ENCODE results near the gene TTLL9.

DNA sequence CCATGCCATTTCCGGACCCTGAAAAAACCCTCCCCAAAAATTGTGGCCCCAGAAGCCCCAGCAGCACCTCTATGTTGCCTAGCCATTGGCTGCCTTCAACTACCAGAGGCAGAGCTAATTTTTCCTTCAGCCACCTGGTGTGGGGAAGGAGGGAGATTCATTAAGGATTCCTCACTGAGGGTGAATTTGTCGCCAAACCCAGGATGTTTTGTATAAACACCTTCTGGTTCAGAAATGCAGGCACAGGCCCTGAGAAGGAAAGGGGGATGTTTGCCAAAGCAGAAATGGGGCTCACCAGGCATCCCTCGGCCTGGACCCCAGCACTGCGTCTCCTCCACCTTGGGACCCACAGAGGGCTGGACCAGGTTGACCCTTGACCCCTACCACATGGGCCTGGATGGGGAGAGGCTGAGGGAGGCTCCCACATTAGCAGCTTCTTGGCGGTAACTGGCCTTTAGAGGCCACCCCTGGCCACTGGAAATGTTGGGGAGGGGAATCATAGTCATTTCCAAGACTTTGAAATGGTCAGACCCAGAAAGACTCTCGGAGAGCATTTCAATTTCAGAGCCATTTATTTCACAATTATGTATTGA is 83.2 kb downstream of the TTLL9 start:
- TF ChIP-seq, protein P1, sequence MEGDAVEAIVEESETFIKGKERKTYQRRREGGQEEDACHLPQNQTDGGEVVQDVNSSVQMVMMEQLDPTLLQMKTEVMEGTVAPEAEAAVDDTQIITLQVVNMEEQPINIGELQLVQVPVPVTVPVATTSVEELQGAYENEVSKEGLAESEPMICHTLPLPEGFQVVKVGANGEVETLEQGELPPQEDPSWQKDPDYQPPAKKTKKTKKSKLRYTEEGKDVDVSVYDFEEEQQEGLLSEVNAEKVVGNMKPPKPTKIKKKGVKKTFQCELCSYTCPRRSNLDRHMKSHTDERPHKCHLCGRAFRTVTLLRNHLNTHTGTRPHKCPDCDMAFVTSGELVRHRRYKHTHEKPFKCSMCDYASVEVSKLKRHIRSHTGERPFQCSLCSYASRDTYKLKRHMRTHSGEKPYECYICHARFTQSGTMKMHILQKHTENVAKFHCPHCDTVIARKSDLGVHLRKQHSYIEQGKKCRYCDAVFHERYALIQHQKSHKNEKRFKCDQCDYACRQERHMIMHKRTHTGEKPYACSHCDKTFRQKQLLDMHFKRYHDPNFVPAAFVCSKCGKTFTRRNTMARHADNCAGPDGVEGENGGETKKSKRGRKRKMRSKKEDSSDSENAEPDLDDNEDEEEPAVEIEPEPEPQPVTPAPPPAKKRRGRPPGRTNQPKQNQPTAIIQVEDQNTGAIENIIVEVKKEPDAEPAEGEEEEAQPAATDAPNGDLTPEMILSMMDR (IDR thresholded peaks at IDR 0.05; ENCODE audit: insufficient read depth, low read length), result no peak
- TF ChIP-seq POLR2AphosphoS5 (IDR thresholded peaks at IDR 0.05; ENCODE audit: low read depth), result no peak
- TF ChIP-seq, protein P2, sequence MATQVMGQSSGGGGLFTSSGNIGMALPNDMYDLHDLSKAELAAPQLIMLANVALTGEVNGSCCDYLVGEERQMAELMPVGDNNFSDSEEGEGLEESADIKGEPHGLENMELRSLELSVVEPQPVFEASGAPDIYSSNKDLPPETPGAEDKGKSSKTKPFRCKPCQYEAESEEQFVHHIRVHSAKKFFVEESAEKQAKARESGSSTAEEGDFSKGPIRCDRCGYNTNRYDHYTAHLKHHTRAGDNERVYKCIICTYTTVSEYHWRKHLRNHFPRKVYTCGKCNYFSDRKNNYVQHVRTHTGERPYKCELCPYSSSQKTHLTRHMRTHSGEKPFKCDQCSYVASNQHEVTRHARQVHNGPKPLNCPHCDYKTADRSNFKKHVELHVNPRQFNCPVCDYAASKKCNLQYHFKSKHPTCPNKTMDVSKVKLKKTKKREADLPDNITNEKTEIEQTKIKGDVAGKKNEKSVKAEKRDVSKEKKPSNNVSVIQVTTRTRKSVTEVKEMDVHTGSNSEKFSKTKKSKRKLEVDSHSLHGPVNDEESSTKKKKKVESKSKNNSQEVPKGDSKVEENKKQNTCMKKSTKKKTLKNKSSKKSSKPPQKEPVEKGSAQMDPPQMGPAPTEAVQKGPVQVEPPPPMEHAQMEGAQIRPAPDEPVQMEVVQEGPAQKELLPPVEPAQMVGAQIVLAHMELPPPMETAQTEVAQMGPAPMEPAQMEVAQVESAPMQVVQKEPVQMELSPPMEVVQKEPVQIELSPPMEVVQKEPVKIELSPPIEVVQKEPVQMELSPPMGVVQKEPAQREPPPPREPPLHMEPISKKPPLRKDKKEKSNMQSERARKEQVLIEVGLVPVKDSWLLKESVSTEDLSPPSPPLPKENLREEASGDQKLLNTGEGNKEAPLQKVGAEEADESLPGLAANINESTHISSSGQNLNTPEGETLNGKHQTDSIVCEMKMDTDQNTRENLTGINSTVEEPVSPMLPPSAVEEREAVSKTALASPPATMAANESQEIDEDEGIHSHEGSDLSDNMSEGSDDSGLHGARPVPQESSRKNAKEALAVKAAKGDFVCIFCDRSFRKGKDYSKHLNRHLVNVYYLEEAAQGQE (IDR thresholded peaks at IDR 0.05; ENCODE audit: insufficient replicate concordance, low read depth), result no peak
- no peak for TF ChIP-seq SPI1 (IDR thresholded peaks at IDR 0.05; ENCODE audit: borderline replicate concordance, low read depth)

Measured in HL-60 (cell line).